SU-DHL-6 (cell line): ENCODE results near the gene URI1.

ENCODE experiments used
- H2AFZ ChIP-seq: fragments of 200-600 bp; sonication (generic); 2 replicates; pipeline ENCODE4 v1.6.1; 2014; ENCODE audit warnings: low read depth, mild to moderate bottlenecking, moderate library complexity, mixed read lengths, antibody characterized with exemption, low read length; ENCODE audit not compliant: severe bottlenecking
- H3F3A ChIP-seq: fragments of 200-600 bp; shearing (Covaris generic); 2 replicates; pipeline ENCODE4 v1.6.0; 2016; ENCODE audit warnings: antibody characterized with exemption, mild to moderate bottlenecking; ENCODE audit not compliant: insufficient read depth
- H3K27ac ChIP-seq: fragments of 200-600 bp; sonication (generic); 2 replicates; pipeline ENCODE4 v1.5.1; 2016; ENCODE audit warnings: low read depth, mild to moderate bottlenecking, low read length, moderate library complexity, mixed read lengths
- H3K27me3 ChIP-seq: fragments of 200-600 bp; sonication (generic), shearing (Covaris generic); 2 replicates; pipeline ENCODE4 v1.6.0; 2014; ENCODE audit warnings: mild to moderate bottlenecking, low read length
- H3K36me3 ChIP-seq: fragments of 200-600 bp; sonication (generic); 2 replicates; pipeline ENCODE4 v1.6.1; 2014; ENCODE audit warnings: mild to moderate bottlenecking, low read length, mixed read lengths
- H3K4me2 ChIP-seq: fragments of 300-600, 200-600 bp; shearing (Covaris generic), sonication (generic); 2 replicates; pipeline ENCODE4 v1.6.0; 2014; ENCODE audit warnings: low read length, low read depth, mild to moderate bottlenecking; ENCODE audit not compliant: poor library complexity, severe bottlenecking
- H3K4me3 ChIP-seq: fragments of 200-600 bp; sonication (generic); 2 replicates; pipeline ENCODE4 v1.5.1; 2014; ENCODE audit warnings: antibody characterized with exemption, low read length, mild to moderate bottlenecking, mixed read lengths; ENCODE audit not compliant: insufficient read depth, poor library complexity, severe bottlenecking
- H3K79me2 ChIP-seq: fragments of 200-600 bp; sonication (generic); 2 replicates; pipeline ENCODE4 v1.6.1; 2014; ENCODE audit warnings: mild to moderate bottlenecking, low read length, moderate library complexity; ENCODE audit not compliant: insufficient read depth
- H3K9ac ChIP-seq: fragments of 200-600 bp; sonication (generic); 2 replicates; pipeline ENCODE4 v1.7.0; 2014; ENCODE audit warnings: mild to moderate bottlenecking, low read length
- H3K9me2 ChIP-seq: fragments of 200-600 bp; sonication (generic); replicated peaks from 2 replicates; pipeline ENCODE4 v1.6.1; 2014; ENCODE audit warnings: low read length; ENCODE audit not compliant: insufficient read depth
- H3K9me3 ChIP-seq: fragments of 200-600 bp; sonication (generic); 2 replicates; pipeline ENCODE4 v1.6.1; 2014; ENCODE audit warnings: low read length, mixed read lengths; ENCODE audit not compliant: insufficient read depth
- H4K20me1 ChIP-seq: fragments of 200-600 bp; sonication (generic); 2 replicates; pipeline ENCODE4 v1.6.1; 2014; ENCODE audit warnings: low read depth, mild to moderate bottlenecking, antibody characterized with exemption, low read length, moderate library complexity, mixed read lengths
- CTCF ChIP-seq: fragments of 200-600 bp; sonication (generic); IDR thresholded peaks from one replicate; pipeline ENCODE4 v1.5.1; 2017; ENCODE audit warnings: antibody characterized with exemption, mild to moderate bottlenecking, low read length, moderate library complexity; ENCODE audit not compliant: insufficient read depth, poor library complexity, severe bottlenecking
- EZH2phosphoT487 ChIP-seq: fragments of 200-600 bp; sonication (generic), shearing (Covaris generic); conservative IDR thresholded peaks from 2 replicates; pipeline ENCODE4 v1.6.1; 2018; ENCODE audit warnings: mild to moderate bottlenecking, antibody characterized with exemption, low read length, moderate library complexity, mixed read lengths

The URI1 gene

GRCh38 chr19:29941828-29942403, at the start of gene URI1:
URI1 (plus strand) TSS chr19:29942239; CDS start chr19:29942548, 309 bp downstream.
- Histone ChIP-seq H3K36me3 (no peaks in the 10 kb centered on the region; the same call in 1 of the 2 replicates), H3K9me3 (no peaks in the 10 kb centered on the region), H3K9me2 (no peaks in the 10 kb centered on the region), H3K4me3 (peak within 1 kb of the TSS; percentile 97), H3F3A (peaks cover 9% of the 10 kb centered on the region; the same call in 1 of the 2 replicates), H3K27me3 (no peaks in the 10 kb centered on the region), H4K20me1 (no peaks in the 10 kb centered on the region), H3K79me2 (peaks cover 44% of the 10 kb centered on the region), H3K9ac (peak within 1 kb of the TSS; percentile 85), H3K27ac (peak within 1 kb of the TSS; percentile 39), H2AFZ (peak within 1 kb of the TSS; percentile 86), H3K4me2 (peak within 1 kb of the TSS; percentile 89)
- TF ChIP-seq EZH2phosphoT487 (no peak), CTCF (no peak)

GRCh38 chr19:29893606-29894284, 48.3 kb upstream of the URI1 start:
- TF ChIP-seq CTCF (no peak), EZH2phosphoT487 (no peak)
- Histone ChIP-seq H3K36me3 (no peaks in the 10 kb centered on the region), H3K9me2 (no peaks in the 10 kb centered on the region), H3K9ac (no peak overlapping the region), H3K9me3 (no peaks in the 10 kb centered on the region), H3F3A (no peaks in the 10 kb centered on the region), H3K4me3 (no peak overlapping the region), H3K4me2 (no peak overlapping the region), H2AFZ (no peak overlapping the region), H3K27me3 (no peaks in the 10 kb centered on the region), H3K79me2 (no peaks in the 10 kb centered on the region), H4K20me1 (no peaks in the 10 kb centered on the region), H3K27ac (no peak overlapping the region)

GRCh38 chr19:29896802-29897201, 45.2 kb upstream of the URI1 start:
- no peaks in the 10 kb centered on the region for H3K9me3 ChIP-seq
- H3K9ac ChIP-seq, result no peak overlapping the region
- H4K20me1 ChIP-seq, result no peaks in the 10 kb centered on the region
- no peak overlapping the region for H3K27ac ChIP-seq
- H3K4me3 ChIP-seq, result no peak overlapping the region
- no peaks in the 10 kb centered on the region for H3K36me3 ChIP-seq
- H3K9me2 ChIP-seq, result no peaks in the 10 kb centered on the region
- no peak overlapping the region for H3K4me2 ChIP-seq
- TF ChIP-seq CTCF (no peak), EZH2phosphoT487 (no peak)
- no peak overlapping the region for H2AFZ ChIP-seq
- no peaks in the 10 kb centered on the region for H3K79me2 ChIP-seq
- H3K27me3 ChIP-seq, result no peaks in the 10 kb centered on the region
- H3F3A ChIP-seq, result no peaks in the 10 kb centered on the region
